ENCODE data around the gene SFT2D2.
A peak's percentile ranks its signal among the peaks of the same experiment; 100 is the strongest.

Gene SFT2D2

GRCh38 chr1:168243198-168243597, 17.4 kb downstream of the SFT2D2 start:
- peaks cover 18% of the 10 kb centered on the region for H3K36me3 ChIP-seq (ENCODE audit: insufficient read depth, low read length)
- H3K4me3 ChIP-seq (ENCODE audit: low read depth, low read length) = no peak overlapping the region
- H3K79me2 ChIP-seq (ENCODE audit: control insufficient read depth, insufficient read depth, low read length, unreplicated experiment) = no peaks in the 10 kb centered on the region
- H3K27me3 ChIP-seq (ENCODE audit: insufficient read depth, low read length) = no peaks in the 10 kb centered on the region
- no peaks in the 10 kb centered on the region for H3K4me1 ChIP-seq (ENCODE audit: control insufficient read depth, insufficient read depth, low read length, unreplicated experiment)
- no peak overlapping the region for H2AFZ ChIP-seq (ENCODE audit: low read length, unreplicated experiment)
- no peak overlapping the region for H3K27ac ChIP-seq (ENCODE audit: low read depth, low read length)

- H3K4me1 ChIP-seq (ENCODE audit: control insufficient read depth, insufficient read depth, low read length, unreplicated experiment) = no peaks in the 10 kb centered on the region
- no peak overlapping the region for H3K27ac ChIP-seq (ENCODE audit: low read depth, low read length)
- no peak overlapping the region for H2AFZ ChIP-seq (ENCODE audit: low read length, unreplicated experiment)
- H3K4me3 ChIP-seq (ENCODE audit: low read depth, low read length) = no peak overlapping the region
- H3K27me3 ChIP-seq (ENCODE audit: insufficient read depth, low read length) = no peaks in the 10 kb centered on the region
- no peaks in the 10 kb centered on the region for H3K79me2 ChIP-seq (ENCODE audit: control insufficient read depth, insufficient read depth, low read length, unreplicated experiment)
- H3K36me3 ChIP-seq (ENCODE audit: insufficient read depth, low read length) = peaks cover 18% of the 10 kb centered on the region
Observed at GRCh38 chr1:168243636-168244212, 17.9 kb downstream of the SFT2D2 start.

GRCh38 chr1:168245042-168245441, 19.2 kb downstream of the SFT2D2 start:
- H3K79me2 ChIP-seq (ENCODE audit: control insufficient read depth, insufficient read depth, low read length, unreplicated experiment) = peaks cover 6% of the 10 kb centered on the region
- H3K36me3 ChIP-seq (ENCODE audit: insufficient read depth, low read length) = peaks cover 21% of the 10 kb centered on the region
- no peaks in the 10 kb centered on the region for H3K4me1 ChIP-seq (ENCODE audit: control insufficient read depth, insufficient read depth, low read length, unreplicated experiment)
- H3K27ac ChIP-seq (ENCODE audit: low read depth, low read length) = no peak overlapping the region
- H3K27me3 ChIP-seq (ENCODE audit: insufficient read depth, low read length) = no peaks in the 10 kb centered on the region
- H2AFZ ChIP-seq (ENCODE audit: low read length, unreplicated experiment) = no peak overlapping the region
- no peak overlapping the region for H3K4me3 ChIP-seq (ENCODE audit: low read depth, low read length)

- Histone ChIP-seq H3K79me2 (ENCODE audit: control insufficient read depth, insufficient read depth, low read length, unreplicated experiment) (peaks cover 10% of the 10 kb centered on the region), H2AFZ (ENCODE audit: low read length, unreplicated experiment) (no peak overlapping the region), H3K4me3 (ENCODE audit: low read depth, low read length) (no peak overlapping the region), H3K4me1 (ENCODE audit: control insufficient read depth, insufficient read depth, low read length, unreplicated experiment) (no peaks in the 10 kb centered on the region), H3K36me3 (ENCODE audit: insufficient read depth, low read length) (peaks cover 21% of the 10 kb centered on the region), H3K27me3 (ENCODE audit: insufficient read depth, low read length) (no peaks in the 10 kb centered on the region), H3K27ac (ENCODE audit: low read depth, low read length) (no peak overlapping the region)
Observed at GRCh38 chr1:168246506-168246905, 20.7 kb downstream of the SFT2D2 start.

GRCh38 chr1:168252204-168252733, 26.5 kb downstream of the SFT2D2 start:
- Histone ChIP-seq H3K36me3 (ENCODE audit: insufficient read depth, low read length) (peaks cover 23% of the 10 kb centered on the region), H3K27me3 (ENCODE audit: insufficient read depth, low read length) (no peaks in the 10 kb centered on the region), H3K79me2 (ENCODE audit: control insufficient read depth, insufficient read depth, low read length, unreplicated experiment) (peaks cover 10% of the 10 kb centered on the region), H2AFZ (ENCODE audit: low read length, unreplicated experiment) (no peak overlapping the region), H3K4me3 (ENCODE audit: low read depth, low read length) (no peak overlapping the region), H3K27ac (ENCODE audit: low read depth, low read length) (no peak overlapping the region), H3K4me1 (ENCODE audit: control insufficient read depth, insufficient read depth, low read length, unreplicated experiment) (peaks cover 4% of the 10 kb centered on the region)

GRCh38 chr1:168256164-168256563, 30.4 kb downstream of the SFT2D2 start:
- Histone ChIP-seq H3K4me3 (ENCODE audit: low read depth, low read length) (no peak overlapping the region), H3K27me3 (ENCODE audit: insufficient read depth, low read length) (no peaks in the 10 kb centered on the region), H3K27ac (ENCODE audit: low read depth, low read length) (no peak overlapping the region), H3K79me2 (ENCODE audit: control insufficient read depth, insufficient read depth, low read length, unreplicated experiment) (no peaks in the 10 kb centered on the region), H3K36me3 (ENCODE audit: insufficient read depth, low read length) (peaks cover 20% of the 10 kb centered on the region), H3K4me1 (ENCODE audit: control insufficient read depth, insufficient read depth, low read length, unreplicated experiment) (peaks cover 13% of the 10 kb centered on the region), H2AFZ (ENCODE audit: low read length, unreplicated experiment) (no peak overlapping the region)

GRCh38 chr1:168257397-168257796, 31.6 kb downstream of the SFT2D2 start:
- H3K4me1 ChIP-seq (ENCODE audit: control insufficient read depth, insufficient read depth, low read length, unreplicated experiment) = peaks cover 18% of the 10 kb centered on the region
- peaks cover 20% of the 10 kb centered on the region for H3K36me3 ChIP-seq (ENCODE audit: insufficient read depth, low read length)
- no peak overlapping the region for H3K4me3 ChIP-seq (ENCODE audit: low read depth, low read length)
- H3K27ac ChIP-seq (ENCODE audit: low read depth, low read length) = no peak overlapping the region
- no peaks in the 10 kb centered on the region for H3K27me3 ChIP-seq (ENCODE audit: insufficient read depth, low read length)
- H2AFZ ChIP-seq (ENCODE audit: low read length, unreplicated experiment) = no peak overlapping the region
- no peaks in the 10 kb centered on the region for H3K79me2 ChIP-seq (ENCODE audit: control insufficient read depth, insufficient read depth, low read length, unreplicated experiment)

GRCh38 chr1:168259567-168259966, 33.8 kb downstream of the SFT2D2 start:
- Histone ChIP-seq H3K4me3 (ENCODE audit: low read depth, low read length) (no peak overlapping the region), H3K27ac (ENCODE audit: low read depth, low read length) (no peak overlapping the region), H2AFZ (ENCODE audit: low read length, unreplicated experiment) (no peak overlapping the region), H3K36me3 (ENCODE audit: insufficient read depth, low read length) (peaks cover 20% of the 10 kb centered on the region), H3K27me3 (ENCODE audit: insufficient read depth, low read length) (no peaks in the 10 kb centered on the region), H3K4me1 (ENCODE audit: control insufficient read depth, insufficient read depth, low read length, unreplicated experiment) (peaks cover 18% of the 10 kb centered on the region), H3K79me2 (ENCODE audit: control insufficient read depth, insufficient read depth, low read length, unreplicated experiment) (no peaks in the 10 kb centered on the region)

GRCh38 chr1:168260393-168260792, 34.6 kb downstream of the SFT2D2 start:
- Histone ChIP-seq H3K4me1 (ENCODE audit: control insufficient read depth, insufficient read depth, low read length, unreplicated experiment) (peaks cover 18% of the 10 kb centered on the region), H3K79me2 (ENCODE audit: control insufficient read depth, insufficient read depth, low read length, unreplicated experiment) (no peaks in the 10 kb centered on the region), H3K4me3 (ENCODE audit: low read depth, low read length) (no peak overlapping the region), H3K27ac (ENCODE audit: low read depth, low read length) (no peak overlapping the region), H2AFZ (ENCODE audit: low read length, unreplicated experiment) (no peak overlapping the region), H3K27me3 (ENCODE audit: insufficient read depth, low read length) (no peaks in the 10 kb centered on the region), H3K36me3 (ENCODE audit: insufficient read depth, low read length) (peaks cover 13% of the 10 kb centered on the region)

- Histone ChIP-seq H2AFZ (ENCODE audit: low read length, unreplicated experiment) (no peak overlapping the region), H3K4me1 (ENCODE audit: control insufficient read depth, insufficient read depth, low read length, unreplicated experiment) (peaks cover 18% of the 10 kb centered on the region), H3K4me3 (ENCODE audit: low read depth, low read length) (no peak overlapping the region), H3K36me3 (ENCODE audit: insufficient read depth, low read length) (peaks cover 4% of the 10 kb centered on the region), H3K27ac (ENCODE audit: low read depth, low read length) (peak overlapping the region; percentile 35; the same call in 1 of the 2 replicates), H3K79me2 (ENCODE audit: control insufficient read depth, insufficient read depth, low read length, unreplicated experiment) (no peaks in the 10 kb centered on the region), H3K27me3 (ENCODE audit: insufficient read depth, low read length) (no peaks in the 10 kb centered on the region)
Observed at GRCh38 chr1:168261390-168261789, 35.6 kb downstream of the SFT2D2 start.

GRCh38 chr1:168263130-168263529, 37.3 kb downstream of the SFT2D2 start:
- Histone ChIP-seq H2AFZ (ENCODE audit: low read length, unreplicated experiment) (no peak overlapping the region), H3K27ac (ENCODE audit: low read depth, low read length) (no peak overlapping the region), H3K79me2 (ENCODE audit: control insufficient read depth, insufficient read depth, low read length, unreplicated experiment) (no peaks in the 10 kb centered on the region), H3K4me1 (ENCODE audit: control insufficient read depth, insufficient read depth, low read length, unreplicated experiment) (peaks cover 18% of the 10 kb centered on the region), H3K36me3 (ENCODE audit: insufficient read depth, low read length) (no peaks in the 10 kb centered on the region; the same call in 1 of the 2 replicates), H3K27me3 (ENCODE audit: insufficient read depth, low read length) (no peaks in the 10 kb centered on the region), H3K4me3 (ENCODE audit: low read depth, low read length) (no peak overlapping the region)
